Measurements from ENCODE around the gene ACAN.

ACAN gene

GRCh38 chr15:88878720-88879184 lies 75.5 kb downstream of the ACAN start:
- peak; percentile 83 for DNase-seq (ENCODE audit: low spot score)

GRCh38 chr15:88880944-88881740 lies 77.9 kb downstream of the ACAN start:
- DNase-seq (ENCODE audit: low spot score), result no peak

GRCh38 chr15:88881775-88882174 lies 78.5 kb downstream of the ACAN start:
- DNase-seq (ENCODE audit: low spot score), result no peak

GRCh38 chr15:88882785-88883184 lies 79.5 kb downstream of the ACAN start:
- no peak for DNase-seq (ENCODE audit: low spot score)

- DNase-seq (ENCODE audit: low spot score), result no peak
Measured at GRCh38 chr15:88887068-88887580, 83.9 kb downstream of the ACAN start.

- DNase-seq (ENCODE audit: low spot score), result no peak
Measured at GRCh38 chr15:88888719-88889118, 85.5 kb downstream of the ACAN start.

GRCh38 chr15:88890495-88890894 lies 87.3 kb downstream of the ACAN start:
- DNase-seq (ENCODE audit: low spot score), result no peak

- DNase-seq (ENCODE audit: low spot score), result no peak
Measured at GRCh38 chr15:88891540-88892254, 88.5 kb downstream of the ACAN start.

GRCh38 chr15:88894348-88894818 lies 91.1 kb downstream of the ACAN start:
- peak; percentile 84 for DNase-seq (ENCODE audit: low spot score)

GRCh38 chr15:88894819-88895767 lies 91.9 kb downstream of the ACAN start, which contains the start of gene HAPLN3:
Gene HAPLN3, minus strand, starts transcription at chr15:88895544. Its CDS starts 8,246 bp downstream, at chr15:88887298.
- peak; percentile 64 for DNase-seq (ENCODE audit: low spot score)

- DNase-seq (ENCODE audit: low spot score), result peak; percentile 62
Measured at GRCh38 chr15:88896333-88897033, 93.2 kb downstream of the ACAN start.

GRCh38 chr15:88897142-88897455 lies 93.9 kb downstream of the ACAN start:
- no peak for DNase-seq (ENCODE audit: low spot score)

- DNase-seq (ENCODE audit: low spot score), result no peak
Measured at GRCh38 chr15:88897456-88898194, 94.4 kb downstream of the ACAN start.

GRCh38 chr15:88898736-88899135 lies 95.5 kb downstream of the ACAN start:
- DNase-seq (ENCODE audit: low spot score), result no peak

- no peak for DNase-seq (ENCODE audit: low spot score)
Measured at GRCh38 chr15:88899251-88899650, 96.0 kb downstream of the ACAN start.

- DNase-seq (ENCODE audit: low spot score), result no peak
Measured at GRCh38 chr15:88900309-88900981, 97.2 kb downstream of the ACAN start.

GRCh38 chr15:88900982-88901418 lies 97.8 kb downstream of the ACAN start:
- no peak for DNase-seq (ENCODE audit: low spot score)

GRCh38 chr15:88901508-88902220 lies 98.4 kb downstream of the ACAN start:
- DNase-seq (ENCODE audit: low spot score), result no peak

GRCh38 chr15:88902221-88902835 lies 99.1 kb downstream of the ACAN start:
- DNase-seq (ENCODE audit: low spot score), result no peak

Data from ecto neural progenitor cell (in vitro differentiated cells).